ENCODE measurements around the gene UAP1L1.
"Not testable (repeated sequence)": the region's sequence is repeated elsewhere in the genome, so short reads cannot be mapped to it uniquely, and the experiment has no call there.

Gene UAP1L1

GRCh38 chr9:137122796-137123467 is 45.6 kb downstream of the UAP1L1 start:
- not testable (repeated sequence) for H3K4me3 ChIP-seq (ENCODE audit: low read length); H3K9me3 ChIP-seq (ENCODE audit: control insufficient read depth, low read length); H3K9ac ChIP-seq (ENCODE audit: low read length); H3K27me3 ChIP-seq (ENCODE audit: control insufficient read depth, insufficient read depth, low read length); H3K36me3 ChIP-seq (ENCODE audit: control insufficient read depth, insufficient read depth, low read length)
- peaks cover 12% of the 10 kb centered on the region for H3K4me1 ChIP-seq (ENCODE audit: control insufficient read depth, insufficient read depth, low read length)

GRCh38 chr9:137123468-137123837 is 46.1 kb downstream of the UAP1L1 start:
- H3K36me3 ChIP-seq (ENCODE audit: control insufficient read depth, insufficient read depth, low read length) = no peaks in the 10 kb centered on the region
- no peak overlapping the region for H3K9ac ChIP-seq (ENCODE audit: low read length)
- peaks cover 17% of the 10 kb centered on the region for H3K4me1 ChIP-seq (ENCODE audit: control insufficient read depth, insufficient read depth, low read length)
- H3K27me3 ChIP-seq (ENCODE audit: control insufficient read depth, insufficient read depth, low read length) = no peaks in the 10 kb centered on the region
- H3K9me3 ChIP-seq (ENCODE audit: control insufficient read depth, low read length) = no peaks in the 10 kb centered on the region
- no peak overlapping the region for H3K4me3 ChIP-seq (ENCODE audit: low read length)

- not testable (repeated sequence) for H3K9me3 ChIP-seq (ENCODE audit: control insufficient read depth, low read length)
These were observed 46.7 kb downstream of the UAP1L1 start for GRCh38 chr9:137123952-137124462.

GRCh38 chr9:137126786-137127185 is 49.5 kb downstream of the UAP1L1 start:
- Histone ChIP-seq H3K9me3 (ENCODE audit: control insufficient read depth, low read length) (no peaks in the 10 kb centered on the region), H3K9ac (ENCODE audit: low read length) (peak overlapping the region; percentile 70), H3K36me3 (ENCODE audit: control insufficient read depth, insufficient read depth, low read length) (no peaks in the 10 kb centered on the region), H3K4me1 (ENCODE audit: control insufficient read depth, insufficient read depth, low read length) (peaks cover 25% of the 10 kb centered on the region), H3K27me3 (ENCODE audit: control insufficient read depth, insufficient read depth, low read length) (no peaks in the 10 kb centered on the region), H3K4me3 (ENCODE audit: low read length) (peak overlapping the region; percentile 18)

More at GRCh38 chr9:137123952-137124462, 46.7 kb downstream of the UAP1L1 start:
- not testable (repeated sequence) for H3K4me3 ChIP-seq (ENCODE audit: low read length); H3K9ac ChIP-seq (ENCODE audit: low read length); H3K36me3 ChIP-seq (ENCODE audit: control insufficient read depth, insufficient read depth, low read length); H3K27me3 ChIP-seq (ENCODE audit: control insufficient read depth, insufficient read depth, low read length)
- H3K4me1 ChIP-seq (ENCODE audit: control insufficient read depth, insufficient read depth, low read length) = peaks cover 20% of the 10 kb centered on the region

GRCh38 chr9:137127301-137128157 is 50.2 kb downstream of the UAP1L1 start:
- Histone ChIP-seq H3K9ac (ENCODE audit: low read length) (peak overlapping the region; percentile 70), H3K36me3 (ENCODE audit: control insufficient read depth, insufficient read depth, low read length) (no peaks in the 10 kb centered on the region), H3K27me3 (ENCODE audit: control insufficient read depth, insufficient read depth, low read length) (no peaks in the 10 kb centered on the region), H3K4me3 (ENCODE audit: low read length) (peak overlapping the region; percentile 77), H3K9me3 (ENCODE audit: control insufficient read depth, low read length) (no peaks in the 10 kb centered on the region), H3K4me1 (ENCODE audit: control insufficient read depth, insufficient read depth, low read length) (peaks cover 25% of the 10 kb centered on the region)

- peak overlapping the region; percentile 70 for H3K9ac ChIP-seq (ENCODE audit: low read length)
- no peaks in the 10 kb centered on the region for H3K9me3 ChIP-seq (ENCODE audit: control insufficient read depth, low read length)
- no peaks in the 10 kb centered on the region for H3K36me3 ChIP-seq (ENCODE audit: control insufficient read depth, insufficient read depth, low read length)
- H3K4me3 ChIP-seq (ENCODE audit: low read length) = peak overlapping the region; percentile 77
- peaks cover 25% of the 10 kb centered on the region for H3K4me1 ChIP-seq (ENCODE audit: control insufficient read depth, insufficient read depth, low read length)
- H3K27me3 ChIP-seq (ENCODE audit: control insufficient read depth, insufficient read depth, low read length) = no peaks in the 10 kb centered on the region
These were observed 51.0 kb downstream of the UAP1L1 start for GRCh38 chr9:137128158-137128861.

- Histone ChIP-seq H3K4me1 (ENCODE audit: control insufficient read depth, insufficient read depth, low read length) (peaks cover 25% of the 10 kb centered on the region), H3K36me3 (ENCODE audit: control insufficient read depth, insufficient read depth, low read length) (no peaks in the 10 kb centered on the region), H3K27me3 (ENCODE audit: control insufficient read depth, insufficient read depth, low read length) (no peaks in the 10 kb centered on the region), H3K9ac (ENCODE audit: low read length) (peak overlapping the region; percentile 70), H3K4me3 (ENCODE audit: low read length) (peak overlapping the region; percentile 77), H3K9me3 (ENCODE audit: control insufficient read depth, low read length) (no peaks in the 10 kb centered on the region)
These were observed 51.6 kb downstream of the UAP1L1 start for GRCh38 chr9:137128862-137129455.

- Histone ChIP-seq H3K4me1 (ENCODE audit: control insufficient read depth, insufficient read depth, low read length) (peaks cover 25% of the 10 kb centered on the region), H3K36me3 (ENCODE audit: control insufficient read depth, insufficient read depth, low read length) (no peaks in the 10 kb centered on the region), H3K9ac (ENCODE audit: low read length) (peak overlapping the region; percentile 70)
These were observed 52.3 kb downstream of the UAP1L1 start for GRCh38 chr9:137129456-137130175.

GRCh38 chr9:137130176-137130755 is 52.9 kb downstream of the UAP1L1 start:
- Histone ChIP-seq H3K36me3 (ENCODE audit: control insufficient read depth, insufficient read depth, low read length) (no peaks in the 10 kb centered on the region), H3K9me3 (ENCODE audit: control insufficient read depth, low read length) (no peaks in the 10 kb centered on the region), H3K4me1 (ENCODE audit: control insufficient read depth, insufficient read depth, low read length) (peaks cover 25% of the 10 kb centered on the region), H3K27me3 (ENCODE audit: control insufficient read depth, insufficient read depth, low read length) (no peaks in the 10 kb centered on the region), H3K9ac (ENCODE audit: low read length) (no peak overlapping the region), H3K4me3 (ENCODE audit: low read length) (peak overlapping the region; percentile 77)

More at GRCh38 chr9:137129456-137130175, 52.3 kb downstream of the UAP1L1 start:
- H3K27me3 ChIP-seq (ENCODE audit: control insufficient read depth, insufficient read depth, low read length) = no peaks in the 10 kb centered on the region
- H3K9me3 ChIP-seq (ENCODE audit: control insufficient read depth, low read length) = no peaks in the 10 kb centered on the region
- H3K4me3 ChIP-seq (ENCODE audit: low read length) = peak overlapping the region; percentile 77
